Peyer's patch (tissue), 4 donors: ENCODE measurements around the gene RLN3.

Source experiments
- CTCF ChIP-seq, 6 experiments: fragments of 450-650 bp in 4 of 6; fragments of 200-600 bp in 2 of 6; sonication (generic) in 1 of 6; IDR thresholded peaks; one replicate each; pipeline ENCODE4 v1.5.1; 2017 to 2019; ENCODE audit warnings: antibody characterized with exemption in 6 of 6, mild to moderate bottlenecking in 3 of 6, moderate library complexity in 1 of 6
- POLR2A ChIP-seq, 2 donors: fragments of 450-650 bp; IDR thresholded peaks; one replicate each; pipeline ENCODE4 v1.5.1; 2017; ENCODE audit warnings: antibody characterized with exemption in 2 of 2, mild to moderate bottlenecking in 2 of 2, moderate library complexity in 2 of 2

GRCh38 chr19:14056741-14057356 is 28.9 kb downstream of the RLN3 start:
- TF ChIP-seq CTCF (IDR thresholded peaks at IDR 0.05) = no peak
- no peak for TF ChIP-seq POLR2A (IDR thresholded peaks at IDR 0.05)
